Erythroblast (primary cell): ENCODE results near the gene NPW.

Experiments
- DNase-seq, 2 experiments: peaks; one replicate each; lab custom pipeline; 2025; lab: John Stamatoyannopoulos, UW
- GATA1 ChIP-seq: IDR thresholded peaks from 2 replicates; pipeline ENCODE4 v1.6.1; 2011; ENCODE audit warnings: low read depth, mild to moderate bottlenecking, control low read depth, low read length, moderate library complexity
- POLR2A ChIP-seq: IDR thresholded peaks from 2 replicates; pipeline ENCODE4 v1.6.1; 2011; ENCODE audit warnings: mild to moderate bottlenecking, low read length

NPW gene

GRCh38 chr16:2058872-2059271, 39.3 kb downstream of the NPW start:
- TF ChIP-seq POLR2A: no peak
- TF ChIP-seq GATA1: no peak
- DNase-seq: no peak

- DNase-seq: no peak
- TF ChIP-seq GATA1 (no peak), POLR2A (no peak)
These were observed 40.8 kb downstream of the NPW start for GRCh38 chr16:2060346-2060745.

- no peak for DNase-seq
- TF ChIP-seq GATA1 (no peak), POLR2A (no peak)
These were observed 41.4 kb downstream of the NPW start for GRCh38 chr16:2061023-2061422.

- TF ChIP-seq GATA1: no peak
- TF ChIP-seq POLR2A: no peak
- DNase-seq: no peak
These were observed 41.9 kb downstream of the NPW start for GRCh38 chr16:2061526-2061925.

GRCh38 chr16:2062801-2063200, 43.2 kb downstream of the NPW start:
- TF ChIP-seq POLR2A: no peak
- no peak for TF ChIP-seq GATA1

GRCh38 chr16:2063861-2064260, 44.3 kb downstream of the NPW start:
- TF ChIP-seq GATA1 (no peak), POLR2A (no peak)
- no peak for DNase-seq

More at GRCh38 chr16:2062801-2063200, 43.2 kb downstream of the NPW start:
- no peak for DNase-seq

- DNase-seq: no peak
- TF ChIP-seq GATA1 (no peak), POLR2A (no peak)
These were observed 44.9 kb downstream of the NPW start for GRCh38 chr16:2064368-2064945.

- DNase-seq: no peak
- TF ChIP-seq GATA1: no peak
- no peak for TF ChIP-seq POLR2A
These were observed 46.6 kb downstream of the NPW start for GRCh38 chr16:2066139-2066538.
